ENCODE data around the gene PGS1.

DNA sequence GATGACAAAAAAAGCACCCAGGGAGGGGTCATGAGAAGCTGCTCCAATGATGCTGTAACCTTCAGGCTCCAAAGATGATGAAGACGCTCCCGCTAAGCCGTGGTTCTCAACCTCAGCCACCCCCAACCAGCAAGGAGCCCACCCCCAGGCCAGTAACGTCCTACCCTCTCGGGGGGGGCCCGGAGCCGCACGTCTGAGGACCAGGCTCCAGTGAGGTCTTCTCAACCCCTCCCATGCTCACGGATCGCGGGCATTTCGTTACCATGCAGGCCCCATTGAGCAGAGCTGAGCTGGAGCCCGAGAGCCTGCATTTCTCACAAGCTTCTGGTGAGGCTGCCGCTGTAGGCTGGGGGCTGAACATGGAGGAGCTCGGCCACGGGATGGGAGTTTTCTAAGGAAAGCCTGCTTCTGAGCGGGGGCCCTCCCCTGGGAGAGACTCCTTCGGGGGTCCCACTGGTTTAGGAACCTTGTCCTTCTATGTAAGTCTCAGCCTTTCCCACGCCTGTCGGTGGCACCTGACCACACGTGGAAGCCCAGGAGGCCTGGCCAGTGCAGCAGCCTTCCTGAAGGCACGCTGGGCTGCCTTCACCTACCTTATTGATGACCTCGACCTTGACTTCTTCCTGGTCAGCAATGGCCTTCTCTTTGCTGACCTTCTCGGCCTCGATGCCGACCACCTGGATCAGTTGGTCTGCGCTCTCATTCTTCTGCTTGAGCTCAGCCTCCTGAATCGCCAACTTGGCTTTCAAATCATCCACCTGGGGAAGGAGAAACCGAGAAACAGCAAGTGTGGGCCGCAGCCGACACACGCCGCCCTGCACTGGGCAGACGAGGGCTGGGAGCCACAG lies 82.7 kb downstream of the PGS1 start:
- TF ChIP-seq, protein P1, sequence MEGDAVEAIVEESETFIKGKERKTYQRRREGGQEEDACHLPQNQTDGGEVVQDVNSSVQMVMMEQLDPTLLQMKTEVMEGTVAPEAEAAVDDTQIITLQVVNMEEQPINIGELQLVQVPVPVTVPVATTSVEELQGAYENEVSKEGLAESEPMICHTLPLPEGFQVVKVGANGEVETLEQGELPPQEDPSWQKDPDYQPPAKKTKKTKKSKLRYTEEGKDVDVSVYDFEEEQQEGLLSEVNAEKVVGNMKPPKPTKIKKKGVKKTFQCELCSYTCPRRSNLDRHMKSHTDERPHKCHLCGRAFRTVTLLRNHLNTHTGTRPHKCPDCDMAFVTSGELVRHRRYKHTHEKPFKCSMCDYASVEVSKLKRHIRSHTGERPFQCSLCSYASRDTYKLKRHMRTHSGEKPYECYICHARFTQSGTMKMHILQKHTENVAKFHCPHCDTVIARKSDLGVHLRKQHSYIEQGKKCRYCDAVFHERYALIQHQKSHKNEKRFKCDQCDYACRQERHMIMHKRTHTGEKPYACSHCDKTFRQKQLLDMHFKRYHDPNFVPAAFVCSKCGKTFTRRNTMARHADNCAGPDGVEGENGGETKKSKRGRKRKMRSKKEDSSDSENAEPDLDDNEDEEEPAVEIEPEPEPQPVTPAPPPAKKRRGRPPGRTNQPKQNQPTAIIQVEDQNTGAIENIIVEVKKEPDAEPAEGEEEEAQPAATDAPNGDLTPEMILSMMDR (IDR thresholded peaks at IDR 0.05): no peak
- TF ChIP-seq EP300 (IDR thresholded peaks at IDR 0.05) (no peak), POLR2AphosphoS5 (IDR thresholded peaks at IDR 0.05) (no peak)
